Muscle layer of duodenum (tissue), 2 donors: ENCODE data around the gene CTTNBP2.

Source experiments
- H3K27ac ChIP-seq: one replicate; pipeline ENCODE4 v1.7.0; 2013; ENCODE audit warnings: mild to moderate bottlenecking, low read length
- H3K27me3 ChIP-seq: one replicate; pipeline ENCODE4 v1.7.0; 2013; ENCODE audit warnings: low read depth, mild to moderate bottlenecking, control low read depth, low read length
- H3K36me3 ChIP-seq, 2 donors: one replicate each; pipeline ENCODE4 v1.7.0; 2013; ENCODE audit warnings: low read length in 2 of 2, control low read depth in 1 of 2, mild to moderate bottlenecking in 1 of 2; ENCODE audit not compliant: insufficient read depth in 2 of 2, control insufficient read depth in 1 of 2
- H3K4me1 ChIP-seq, 2 donors: one replicate each; pipeline ENCODE4 v1.7.0; 2013; ENCODE audit warnings: low read length in 2 of 2, mild to moderate bottlenecking in 2 of 2, control low read depth in 1 of 2, moderate library complexity in 1 of 2; ENCODE audit not compliant: insufficient read depth in 2 of 2, control insufficient read depth in 1 of 2
- H3K4me3 ChIP-seq, 2 donors: one replicate each; pipeline ENCODE4 v1.7.0; 2013; ENCODE audit warnings: low read length in 2 of 2, low read depth in 1 of 2, mild to moderate bottlenecking in 1 of 2
- H3K9me3 ChIP-seq, 2 donors: one replicate each; pipeline ENCODE4 v1.7.0; 2013; ENCODE audit warnings: low read length in 2 of 2, control low read depth in 1 of 2, mild to moderate bottlenecking in 1 of 2; ENCODE audit not compliant: control insufficient read depth in 1 of 2
- donor health status: healthy.

CTTNBP2 gene

DNA sequence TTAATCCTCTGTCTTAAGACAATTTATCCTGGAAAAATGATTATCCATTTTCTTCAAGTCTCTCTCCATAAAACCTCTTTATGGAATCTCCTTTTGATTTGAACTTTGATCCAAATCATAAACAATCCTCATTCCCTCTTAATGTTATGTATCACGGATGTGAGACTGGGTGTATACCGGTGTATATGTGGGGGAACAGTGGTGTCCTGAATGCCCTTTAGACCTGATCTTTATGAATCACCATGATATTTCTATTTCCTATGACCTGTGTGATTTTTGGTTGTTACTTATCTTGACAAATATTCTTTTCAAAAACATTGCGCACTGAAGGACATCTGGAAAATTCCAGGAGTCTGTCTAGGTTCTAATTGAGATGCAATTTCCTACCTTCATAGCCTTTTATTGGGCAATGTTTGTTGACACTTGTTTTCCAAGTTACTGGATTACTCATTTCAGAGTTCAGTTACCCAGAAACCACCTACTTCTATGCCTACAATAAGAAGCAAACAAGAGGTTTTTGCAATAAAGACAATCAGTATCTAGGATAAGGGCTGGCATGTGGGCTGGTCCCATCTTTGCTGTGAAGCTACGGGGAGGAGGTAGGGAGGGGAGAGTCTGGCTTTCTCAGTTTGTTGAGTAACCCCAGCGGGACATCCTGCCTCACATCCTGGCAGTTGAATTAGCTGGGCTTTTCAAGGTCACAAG lies 190.4 kb downstream of the CTTNBP2 start:
- H3K4me3 ChIP-seq = no peak overlapping the region
- H3K9me3 ChIP-seq = no peaks in the 10 kb centered on the region

DNA sequence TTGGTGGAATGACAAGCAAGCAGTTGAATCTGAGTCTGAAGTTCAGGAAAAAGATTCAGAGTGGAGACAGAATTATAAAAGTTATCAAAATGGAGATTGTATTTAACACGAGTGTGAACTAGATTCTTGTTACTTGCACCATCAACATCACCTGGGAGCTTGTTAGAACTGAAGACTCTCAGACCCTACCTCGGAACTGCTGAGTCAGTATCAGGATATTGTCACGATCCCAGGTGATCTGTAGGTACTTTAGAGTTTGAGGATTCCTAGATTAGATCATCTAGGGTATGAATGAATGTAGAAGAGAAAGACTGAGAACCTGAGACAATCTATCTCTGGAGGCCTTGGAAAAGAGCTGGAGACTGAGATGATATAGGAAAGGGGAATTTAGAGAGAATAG lies 194.1 kb downstream of the CTTNBP2 start:
- Histone ChIP-seq H3K4me3 (no peak overlapping the region), H3K4me1 (no peaks in the 10 kb centered on the region), H3K9me3 (no peaks in the 10 kb centered on the region), H3K27ac (no peak overlapping the region), H3K27me3 (no peaks in the 10 kb centered on the region), H3K36me3 (no peaks in the 10 kb centered on the region)

More for the DNA sequence above, 190.4 kb downstream of the CTTNBP2 start:
- Histone ChIP-seq H3K27ac (no peak overlapping the region), H3K36me3 (no peaks in the 10 kb centered on the region), H3K27me3 (no peaks in the 10 kb centered on the region), H3K4me1 (no peaks in the 10 kb centered on the region)

DNA sequence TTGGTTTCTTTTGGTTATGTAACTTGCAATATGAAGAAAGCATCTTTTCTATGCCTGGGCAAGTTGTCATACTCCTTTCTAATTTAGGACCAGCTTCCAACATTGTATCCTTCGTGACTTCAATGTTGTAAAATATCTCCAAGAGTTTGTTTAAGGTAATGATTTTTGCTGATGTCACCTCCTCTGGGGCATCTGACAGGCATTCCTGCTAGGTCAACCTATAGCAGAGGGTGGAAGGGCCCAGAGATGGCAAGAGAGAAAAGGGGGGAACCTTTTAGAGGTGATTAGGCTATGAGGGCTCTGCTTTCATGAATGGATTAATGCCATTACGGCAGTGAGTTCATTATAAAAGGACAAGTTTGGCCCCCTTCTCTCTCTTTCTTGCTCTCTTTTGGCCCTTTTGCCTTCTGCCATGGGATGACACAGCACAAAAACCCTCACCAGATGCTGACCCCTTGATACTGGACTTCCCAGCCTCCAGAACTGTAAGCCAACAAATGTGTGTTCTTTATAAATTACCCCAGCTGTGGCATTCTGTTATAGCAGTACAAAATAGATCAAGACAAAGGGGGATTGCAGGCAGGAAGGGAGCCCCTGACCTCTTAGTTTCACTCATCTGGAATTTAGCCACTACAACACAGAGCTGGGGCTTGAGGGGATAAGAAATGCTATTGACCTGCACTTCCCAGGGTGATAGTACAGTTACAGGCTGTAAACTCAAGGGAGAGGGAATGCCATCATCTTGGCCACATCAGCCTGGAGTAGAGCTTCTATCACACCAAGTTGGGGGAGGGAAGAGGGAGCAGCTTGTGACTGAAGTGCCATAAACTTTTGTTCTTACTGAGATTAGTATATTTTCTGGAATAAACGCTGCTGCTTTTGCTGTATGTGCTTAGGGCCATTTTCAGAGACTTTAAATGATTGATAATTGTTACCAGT lies 197.5 kb downstream of the CTTNBP2 start:
- no peaks in the 10 kb centered on the region for H3K9me3 ChIP-seq
- H3K27me3 ChIP-seq = no peaks in the 10 kb centered on the region
- no peaks in the 10 kb centered on the region for H3K36me3 ChIP-seq
- H3K4me3 ChIP-seq = no peak overlapping the region
- no peaks in the 10 kb centered on the region for H3K4me1 ChIP-seq
- H3K27ac ChIP-seq = no peak overlapping the region

DNA sequence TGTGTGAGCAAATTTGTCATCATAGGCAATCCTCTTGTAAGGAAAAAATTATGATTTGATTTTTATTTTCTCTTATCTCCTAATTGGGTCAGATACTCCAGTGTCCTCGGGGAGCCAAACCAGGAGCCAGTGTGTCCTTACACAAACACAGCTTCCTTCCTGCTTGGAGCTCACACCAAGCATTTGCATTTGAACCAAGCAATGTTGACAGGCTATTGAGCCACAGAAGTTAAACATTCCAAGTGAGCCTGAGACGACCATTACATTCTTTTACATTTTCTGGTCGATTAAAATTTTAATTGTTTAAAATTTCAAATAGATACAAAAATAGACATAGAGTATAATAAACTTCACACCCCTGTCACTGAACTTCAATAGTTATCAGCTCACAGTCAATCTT lies 198.6 kb downstream of the CTTNBP2 start:
- H3K27ac ChIP-seq = no peak overlapping the region
- no peaks in the 10 kb centered on the region for H3K9me3 ChIP-seq
- no peak overlapping the region for H3K4me3 ChIP-seq
- H3K36me3 ChIP-seq = no peaks in the 10 kb centered on the region
- no peaks in the 10 kb centered on the region for H3K4me1 ChIP-seq
- no peaks in the 10 kb centered on the region for H3K27me3 ChIP-seq

DNA sequence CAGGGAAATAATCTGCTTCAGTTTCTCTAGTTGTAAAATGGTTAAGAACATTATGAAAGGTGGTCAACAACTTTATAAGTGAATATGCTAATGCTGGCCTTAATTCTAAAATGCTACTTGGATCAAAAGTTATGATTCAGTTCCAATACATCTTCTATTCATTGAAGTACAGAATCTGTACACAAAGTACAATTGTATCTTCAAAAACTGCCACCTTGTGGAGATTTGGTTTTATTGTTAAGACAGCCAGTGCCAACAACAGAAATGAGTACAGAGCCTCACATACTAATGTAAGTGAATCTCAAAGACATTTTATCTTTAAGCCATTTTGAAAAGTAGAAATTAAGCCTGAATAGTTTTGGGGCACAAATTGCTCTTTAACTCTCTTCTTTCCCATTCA lies 199.4 kb downstream of the CTTNBP2 start:
- H3K27me3 ChIP-seq = no peaks in the 10 kb centered on the region
- no peaks in the 10 kb centered on the region for H3K9me3 ChIP-seq
- H3K36me3 ChIP-seq = no peaks in the 10 kb centered on the region
- no peak overlapping the region for H3K27ac ChIP-seq
- no peaks in the 10 kb centered on the region for H3K4me1 ChIP-seq
- H3K4me3 ChIP-seq = no peak overlapping the region

DNA sequence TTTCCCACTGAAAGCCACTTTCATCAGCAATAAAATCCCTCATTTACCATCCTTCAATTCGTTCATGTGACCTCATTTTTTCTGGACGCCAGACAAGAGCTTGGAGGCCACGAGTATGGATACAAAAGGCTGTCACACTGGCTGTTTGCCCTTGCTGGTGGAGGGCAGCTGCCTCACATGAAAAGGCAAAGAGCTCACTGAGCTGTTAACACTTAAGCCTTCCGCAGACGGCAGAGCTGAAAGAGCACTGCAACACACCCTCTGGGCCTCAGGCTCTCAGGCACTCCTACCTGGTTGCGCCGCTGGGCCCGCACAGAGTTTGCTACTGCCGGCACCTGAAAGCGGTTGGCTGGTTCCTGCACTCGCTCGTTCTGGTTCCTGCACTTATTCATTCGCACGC lies 199.9 kb downstream of the CTTNBP2 start:
- no peak overlapping the region for H3K4me3 ChIP-seq
- no peak overlapping the region for H3K27ac ChIP-seq
- no peaks in the 10 kb centered on the region for H3K27me3 ChIP-seq
- no peaks in the 10 kb centered on the region for H3K36me3 ChIP-seq
- H3K9me3 ChIP-seq = no peaks in the 10 kb centered on the region
- H3K4me1 ChIP-seq = no peaks in the 10 kb centered on the region

DNA sequence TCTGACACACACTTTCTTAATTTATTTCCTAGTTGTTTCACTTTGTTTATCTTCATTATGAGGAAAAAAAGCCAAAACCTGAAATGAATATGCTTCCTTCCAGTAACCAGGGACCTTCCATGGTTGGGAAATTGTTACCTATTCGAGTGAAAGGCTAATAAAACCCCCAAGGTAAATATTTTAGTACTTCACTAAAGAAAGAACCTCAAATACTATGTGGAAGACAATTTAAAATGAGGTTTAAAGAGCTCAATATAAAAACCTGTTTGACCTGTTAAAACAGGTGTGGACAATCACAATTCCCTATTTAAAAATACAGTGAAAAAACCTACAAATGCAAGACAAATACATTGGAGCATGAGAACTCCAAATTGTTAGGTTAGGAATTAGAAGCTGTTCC lies 200.8 kb downstream of the CTTNBP2 start:
- Histone ChIP-seq H3K4me3 (no peak overlapping the region), H3K27ac (no peak overlapping the region)

DNA sequence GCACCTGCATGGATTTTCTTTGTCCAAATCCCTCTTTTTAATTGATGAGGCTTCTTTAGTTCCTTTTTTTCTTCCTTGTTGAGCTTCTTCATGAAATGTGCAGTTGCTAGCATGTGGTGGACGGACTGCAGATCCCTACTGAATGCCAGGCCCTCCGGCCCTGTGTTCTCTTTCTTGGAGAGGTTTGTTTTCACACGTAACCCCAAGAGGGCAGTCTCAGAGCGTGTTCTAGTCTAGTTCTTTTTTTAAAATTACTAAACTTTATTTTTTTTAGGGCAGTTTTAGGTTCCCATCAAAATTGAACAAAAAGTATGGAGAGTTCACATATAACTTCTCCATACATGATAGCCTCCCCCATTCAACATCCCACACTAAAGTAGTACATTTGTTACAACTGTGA lies 203.4 kb downstream of the CTTNBP2 start:
- Histone ChIP-seq H3K4me3 (no peak overlapping the region), H3K27me3 (no peaks in the 10 kb centered on the region), H3K4me1 (no peaks in the 10 kb centered on the region), H3K36me3 (no peaks in the 10 kb centered on the region), H3K27ac (no peak overlapping the region), H3K9me3 (no peaks in the 10 kb centered on the region)

More for the DNA sequence above, 200.8 kb downstream of the CTTNBP2 start:
- Histone ChIP-seq H3K27me3 (no peaks in the 10 kb centered on the region), H3K9me3 (no peaks in the 10 kb centered on the region), H3K36me3 (no peaks in the 10 kb centered on the region), H3K4me1 (no peaks in the 10 kb centered on the region)

DNA sequence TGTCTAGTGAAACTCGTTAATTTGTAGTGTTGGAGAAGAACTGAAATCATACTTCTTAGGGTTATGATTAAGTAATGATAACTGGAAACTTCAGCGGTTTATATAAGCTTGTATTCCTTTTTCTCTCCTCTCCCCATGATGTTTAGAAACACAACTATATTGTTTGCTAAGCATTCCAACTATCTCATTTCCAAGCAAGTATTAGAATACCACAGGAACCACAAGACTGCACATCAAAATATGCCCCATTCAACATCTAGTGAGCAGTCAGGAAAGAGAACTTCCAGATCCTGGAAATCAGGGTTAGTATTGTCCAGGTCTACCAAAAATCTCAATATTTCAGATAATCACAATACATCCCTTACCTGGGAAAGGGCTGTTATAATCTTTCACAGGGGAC lies 205.8 kb downstream of the CTTNBP2 start:
- H3K27ac ChIP-seq = no peak overlapping the region

DNA sequence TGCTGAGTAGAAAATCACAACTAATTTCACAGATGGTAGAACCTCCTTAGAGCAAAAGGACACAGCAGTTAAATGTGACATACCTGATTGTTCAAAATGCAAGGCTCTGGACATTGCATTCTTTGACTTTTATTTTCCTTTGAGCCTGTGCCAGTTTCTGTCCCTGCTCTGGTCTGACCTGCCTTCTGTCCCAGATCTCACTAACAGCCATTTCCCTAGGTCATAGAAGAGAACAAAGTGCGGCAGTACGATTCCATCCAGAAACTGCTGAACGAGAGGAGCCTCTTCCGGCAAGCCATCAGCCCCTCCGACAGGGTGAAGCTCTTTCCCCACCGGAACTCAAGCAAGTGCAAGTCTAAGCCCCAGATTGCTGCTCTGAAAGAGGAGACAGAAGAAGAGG lies 206.6 kb downstream of the CTTNBP2 start:
- H3K9me3 ChIP-seq = no peaks in the 10 kb centered on the region
- no peak overlapping the region for H3K27ac ChIP-seq
- H3K4me3 ChIP-seq = no peak overlapping the region
- H3K36me3 ChIP-seq = no peaks in the 10 kb centered on the region
- H3K4me1 ChIP-seq = no peaks in the 10 kb centered on the region
- no peaks in the 10 kb centered on the region for H3K27me3 ChIP-seq

More for the DNA sequence above, 205.8 kb downstream of the CTTNBP2 start:
- H3K4me1 ChIP-seq = no peaks in the 10 kb centered on the region
- no peaks in the 10 kb centered on the region for H3K9me3 ChIP-seq
- no peak overlapping the region for H3K4me3 ChIP-seq
- H3K36me3 ChIP-seq = no peaks in the 10 kb centered on the region
- no peaks in the 10 kb centered on the region for H3K27me3 ChIP-seq

DNA sequence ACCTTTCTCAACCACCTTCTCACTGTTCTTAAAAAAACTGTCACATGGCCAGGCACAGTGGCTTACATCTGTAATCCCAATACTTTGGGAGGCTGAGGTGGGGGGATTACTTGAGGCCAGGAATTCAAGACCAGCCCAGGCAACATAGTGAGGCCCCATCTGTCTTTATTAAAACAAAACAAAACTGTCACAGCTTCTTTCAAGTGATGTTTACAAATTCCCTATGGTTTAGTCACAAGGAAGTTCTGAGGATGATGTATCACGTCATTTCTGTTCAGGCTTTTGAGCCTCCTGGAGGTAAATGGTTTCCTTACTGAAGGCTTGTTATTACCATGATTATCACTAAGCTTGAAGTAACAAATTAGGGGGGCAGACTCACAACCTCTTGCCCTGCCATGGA lies 207.2 kb downstream of the CTTNBP2 start:
- no peaks in the 10 kb centered on the region for H3K9me3 ChIP-seq
- no peaks in the 10 kb centered on the region for H3K36me3 ChIP-seq
- H3K27me3 ChIP-seq = no peaks in the 10 kb centered on the region
- H3K27ac ChIP-seq = no peak overlapping the region
- no peak overlapping the region for H3K4me3 ChIP-seq
- H3K4me1 ChIP-seq = no peaks in the 10 kb centered on the region
